Measurements from ENCODE around the gene UBE2M. TPM values are rescaled to one million over a fixed set of nuclear protein-coding genes. Genes with fewer than 3 reads are reported as not detected.
A peak's percentile ranks its signal among the peaks of the same experiment; 100 is the strongest.

UBE2M gene
- polyA plus RNA-seq, 1 donor (not counting 4 experiments of a cell fraction or from before 2014, with no cell fraction given) = 82.6 TPM

DNA sequence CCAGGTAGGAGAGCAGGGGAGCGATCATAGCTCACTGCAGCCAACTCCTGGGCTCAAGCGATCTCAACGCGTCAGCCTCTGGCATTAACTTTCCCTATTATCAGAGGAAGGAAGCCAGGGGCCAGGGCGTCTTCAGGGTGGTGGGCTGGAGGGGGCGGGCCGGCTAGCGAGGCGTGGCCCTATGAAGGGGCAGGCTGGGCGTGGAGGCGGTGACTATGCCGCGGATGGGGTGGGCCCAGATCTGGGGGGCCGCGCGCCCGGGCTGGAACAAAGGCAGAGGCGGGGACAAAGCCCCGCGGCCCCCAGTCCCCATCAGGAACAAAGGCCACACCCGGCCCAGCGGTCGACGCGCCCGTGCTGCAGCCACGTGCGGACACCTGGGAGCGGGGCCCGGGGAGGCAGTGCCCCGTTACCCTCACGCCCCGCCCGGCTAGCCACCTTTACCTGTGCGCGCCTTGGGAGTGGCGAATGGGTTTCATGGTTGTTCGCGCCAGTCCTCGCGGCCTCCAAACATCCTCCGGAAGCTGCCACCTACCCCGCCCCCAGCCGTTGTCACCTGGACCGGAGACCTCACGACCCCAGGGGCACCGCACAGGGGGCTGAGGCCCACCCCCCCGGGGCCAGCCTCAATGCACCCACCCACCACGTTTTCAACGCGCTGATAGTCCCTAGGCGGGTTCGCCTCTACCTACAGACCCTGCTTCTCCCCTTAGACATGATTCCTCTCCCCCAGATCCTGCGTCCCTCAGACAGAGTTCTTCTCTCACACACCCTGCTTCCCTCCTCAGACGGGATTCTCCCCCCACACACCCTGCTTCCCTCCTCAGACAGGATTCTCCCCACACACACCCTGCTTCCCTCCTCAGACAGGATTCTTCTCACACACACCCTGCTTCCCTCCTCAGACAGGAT is 19.9 kb downstream of the UBE2M start:
- H3K9me3 ChIP-seq (ENCODE audit: control insufficient read depth, low read depth, low read length) = no peaks in the 10 kb centered on the region
- no peaks in the 10 kb centered on the region for H3K79me2 ChIP-seq (ENCODE audit: control insufficient read depth, insufficient read depth, low read length)
- H3K4me3 ChIP-seq (ENCODE audit: control insufficient read depth in 2 of 3, extremely low read depth in 1 of 3, insufficient read depth in 2 of 3, low read depth in 1 of 3, low read length in 3 of 3) = peak overlapping the region; percentile 3 to 35 (median 22)
- H4K20me1 ChIP-seq (ENCODE audit: control insufficient read depth, extremely low read depth, insufficient read depth, low read length) = no peaks in the 10 kb centered on the region
- no peak overlapping the region for H3K27ac ChIP-seq (ENCODE audit: control insufficient read depth, insufficient read depth, low read length)
- H3K9me1 ChIP-seq (ENCODE audit: control insufficient read depth, extremely low read depth, insufficient read depth, low read length) = no peaks in the 10 kb centered on the region
- TF ChIP-seq, protein P1, sequence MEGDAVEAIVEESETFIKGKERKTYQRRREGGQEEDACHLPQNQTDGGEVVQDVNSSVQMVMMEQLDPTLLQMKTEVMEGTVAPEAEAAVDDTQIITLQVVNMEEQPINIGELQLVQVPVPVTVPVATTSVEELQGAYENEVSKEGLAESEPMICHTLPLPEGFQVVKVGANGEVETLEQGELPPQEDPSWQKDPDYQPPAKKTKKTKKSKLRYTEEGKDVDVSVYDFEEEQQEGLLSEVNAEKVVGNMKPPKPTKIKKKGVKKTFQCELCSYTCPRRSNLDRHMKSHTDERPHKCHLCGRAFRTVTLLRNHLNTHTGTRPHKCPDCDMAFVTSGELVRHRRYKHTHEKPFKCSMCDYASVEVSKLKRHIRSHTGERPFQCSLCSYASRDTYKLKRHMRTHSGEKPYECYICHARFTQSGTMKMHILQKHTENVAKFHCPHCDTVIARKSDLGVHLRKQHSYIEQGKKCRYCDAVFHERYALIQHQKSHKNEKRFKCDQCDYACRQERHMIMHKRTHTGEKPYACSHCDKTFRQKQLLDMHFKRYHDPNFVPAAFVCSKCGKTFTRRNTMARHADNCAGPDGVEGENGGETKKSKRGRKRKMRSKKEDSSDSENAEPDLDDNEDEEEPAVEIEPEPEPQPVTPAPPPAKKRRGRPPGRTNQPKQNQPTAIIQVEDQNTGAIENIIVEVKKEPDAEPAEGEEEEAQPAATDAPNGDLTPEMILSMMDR (optimal IDR thresholded peaks at IDR 0.05 in 1 of 3, IDR thresholded peaks at IDR 0.05 in 1 of 3, conservative IDR thresholded peaks at IDR 0.05 in 1 of 3; ENCODE audit: extremely low read depth in 1 of 3, insufficient read depth in 2 of 3, low read length in 3 of 3) = no peak
- TF ChIP-seq EZH2 (IDR thresholded peaks at IDR 0.05; ENCODE audit: low read length) = no peak
- no peaks in the 10 kb centered on the region for H3K36me3 ChIP-seq (ENCODE audit: control insufficient read depth in 2 of 2, extremely low read depth in 1 of 2, insufficient read depth in 2 of 2, low read length in 2 of 2)
- H3K4me2 ChIP-seq (ENCODE audit: control insufficient read depth, extremely low read depth, insufficient read depth, low read depth, low read length) = peak overlapping the region; percentile 69
- peak overlapping the region; percentile 52 for H3K9ac ChIP-seq (ENCODE audit: control insufficient read depth, extremely low read depth, insufficient read depth, low read length)
- peak overlapping the region; percentile 52 for H2AFZ ChIP-seq (ENCODE audit: control insufficient read depth, low read length)
- DNase-seq (ENCODE audit: low read depth, low spot score) (no peak), FAIRE-seq (no peak)
- H3K4me1 ChIP-seq (ENCODE audit: control insufficient read depth, extremely low read depth, insufficient read depth, low read length) = peaks cover 8% of the 10 kb centered on the region
- H3K27me3 ChIP-seq (ENCODE audit: control insufficient read depth, extremely low read depth, insufficient read depth, low read length) = peaks cover 11% of the 10 kb centered on the region
- dilution Hi-C loops (cut with MboI; ENCODE audit: extremely low pct_ligation_motif_present, low sequenced_read_pairs) = no loop called here

DNA sequence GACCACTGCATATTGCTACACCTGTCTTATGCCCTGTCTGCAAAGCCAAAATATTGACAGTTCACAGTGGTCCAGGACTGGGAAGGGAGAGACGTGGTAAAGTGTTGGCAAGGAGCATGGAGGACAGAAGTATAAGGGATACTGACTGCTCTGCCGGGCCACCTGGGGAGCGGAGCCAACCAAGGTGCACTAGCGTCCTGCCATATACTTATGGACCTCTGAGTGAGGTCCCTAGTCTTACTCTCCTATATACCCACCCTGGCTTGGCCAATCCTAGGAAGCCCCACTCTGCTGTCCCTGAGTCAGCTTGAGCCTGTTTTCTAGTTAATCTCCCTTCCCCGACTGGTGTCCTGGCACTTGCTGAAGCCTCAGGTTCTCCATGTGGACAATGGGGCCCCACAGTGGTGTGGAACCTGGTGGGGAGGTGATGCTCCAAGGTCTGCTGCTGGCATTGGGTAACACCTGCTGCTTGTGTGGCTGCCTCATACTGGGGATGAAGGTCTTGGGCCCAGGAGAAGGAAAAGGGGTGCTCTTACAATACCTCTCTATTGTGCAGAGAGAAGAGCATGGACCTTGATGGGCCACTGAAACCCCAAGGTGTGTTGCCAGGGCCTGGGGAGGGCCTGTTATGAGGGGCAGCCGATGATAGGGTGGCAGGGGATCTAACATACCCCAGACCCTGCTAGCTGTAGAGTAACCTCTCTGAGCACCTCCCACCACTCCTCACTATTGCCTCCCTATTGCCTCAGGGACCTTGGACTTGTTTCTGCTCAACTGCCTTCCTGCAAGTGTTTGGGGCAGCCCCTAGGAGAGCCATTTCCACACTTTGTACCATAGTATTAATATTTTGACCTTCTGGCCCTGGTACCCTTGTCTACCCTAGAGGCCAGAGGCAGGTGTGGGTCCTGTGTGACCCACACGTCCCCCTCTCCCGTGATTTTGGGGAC is 21.3 kb downstream of the UBE2M start:
- no peak for FAIRE-seq
- dilution Hi-C loops (cut with MboI; ENCODE audit: extremely low pct_ligation_motif_present, low sequenced_read_pairs) = no loop called here
- H2AFZ ChIP-seq (ENCODE audit: control insufficient read depth, low read length) = no peak overlapping the region
- no peak overlapping the region for H3K4me3 ChIP-seq (ENCODE audit: control insufficient read depth in 2 of 3, extremely low read depth in 1 of 3, insufficient read depth in 2 of 3, low read depth in 1 of 3, low read length in 3 of 3)
- no peaks in the 10 kb centered on the region for H3K9me1 ChIP-seq (ENCODE audit: control insufficient read depth, extremely low read depth, insufficient read depth, low read length)
- no peak for DNase-seq (ENCODE audit: low read depth, low spot score)
- no peak overlapping the region for H3K4me2 ChIP-seq (ENCODE audit: control insufficient read depth, extremely low read depth, insufficient read depth, low read depth, low read length)
- H3K9me3 ChIP-seq (ENCODE audit: control insufficient read depth, low read depth, low read length) = no peaks in the 10 kb centered on the region
- no peak overlapping the region for H3K27ac ChIP-seq (ENCODE audit: control insufficient read depth, insufficient read depth, low read length)
- H3K36me3 ChIP-seq (ENCODE audit: control insufficient read depth in 2 of 2, extremely low read depth in 1 of 2, insufficient read depth in 2 of 2, low read length in 2 of 2) = no peaks in the 10 kb centered on the region
- no peaks in the 10 kb centered on the region for H4K20me1 ChIP-seq (ENCODE audit: control insufficient read depth, extremely low read depth, insufficient read depth, low read length)
- TF ChIP-seq, protein P1 (optimal IDR thresholded peaks at IDR 0.05 in 1 of 3, IDR thresholded peaks at IDR 0.05 in 1 of 3, conservative IDR thresholded peaks at IDR 0.05 in 1 of 3; ENCODE audit: extremely low read depth in 1 of 3, insufficient read depth in 2 of 3, low read length in 3 of 3) = no peak
- no peak for TF ChIP-seq EZH2 (IDR thresholded peaks at IDR 0.05; ENCODE audit: low read length)
- H3K27me3 ChIP-seq (ENCODE audit: control insufficient read depth, extremely low read depth, insufficient read depth, low read length) = peaks cover 11% of the 10 kb centered on the region
- no peak overlapping the region for H3K9ac ChIP-seq (ENCODE audit: control insufficient read depth, extremely low read depth, insufficient read depth, low read length)
- H3K79me2 ChIP-seq (ENCODE audit: control insufficient read depth, insufficient read depth, low read length) = no peaks in the 10 kb centered on the region
- H3K4me1 ChIP-seq (ENCODE audit: control insufficient read depth, extremely low read depth, insufficient read depth, low read length) = peaks cover 6% of the 10 kb centered on the region

All from keratinocyte (primary cell).